Non-pigmented ciliary epithelial cell (primary cell): Measurements from ENCODE around the gene METTL25B.

Source experiments
- DNase-seq: peaks from one replicate; pipeline ENCODE4 v3.0.0-alpha.2; 2010; ENCODE audit warnings: low read depth

The METTL25B gene

DNA sequence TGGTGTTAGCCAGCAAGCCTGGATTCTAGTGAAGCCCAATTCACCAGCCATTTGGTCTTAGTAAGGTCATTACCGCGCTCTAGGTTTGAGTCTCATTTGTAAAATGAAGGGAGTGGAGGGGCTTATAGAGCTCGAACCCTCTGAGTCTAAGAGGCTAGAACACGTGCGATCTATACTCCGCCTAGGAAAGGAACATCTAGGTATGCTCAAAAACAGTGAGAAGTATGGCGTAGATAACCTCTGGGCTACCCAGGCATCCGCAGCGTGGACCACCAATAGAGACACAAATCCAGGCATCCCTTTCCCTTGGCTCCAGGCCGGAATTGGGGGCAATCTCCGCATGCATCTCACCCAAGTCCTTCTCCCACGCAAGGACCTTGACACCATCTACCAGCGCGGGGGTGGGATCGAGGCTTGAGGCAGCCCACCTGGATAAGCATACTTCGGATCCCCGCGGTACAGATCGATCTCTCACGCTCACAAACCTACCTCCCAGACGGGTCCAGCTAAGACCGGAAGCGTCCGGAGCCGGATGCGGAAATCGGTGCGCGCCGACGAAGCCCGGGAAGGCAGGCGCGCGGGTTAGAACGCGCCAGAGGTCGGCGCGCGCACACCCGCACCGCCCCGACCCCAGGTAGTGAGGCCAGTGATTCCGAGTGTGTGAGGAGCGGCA, at the start of gene METTL25B:
METTL25B (plus strand) TSS at position 544 of the 673 bp plus-strand sequence. CDS start 636 bp downstream, outside the sequence.
- DNase-seq, result no peak

- no peak for DNase-seq
Observed at GRCh38 chr1:156680056-156680455, 48.2 kb upstream of the METTL25B start.

GRCh38 chr1:156681196-156681960, 46.9 kb upstream of the METTL25B start:
- DNase-seq, result no peak

GRCh38 chr1:156682166-156682890, 45.9 kb upstream of the METTL25B start:
- DNase-seq, result no peak

DNA sequence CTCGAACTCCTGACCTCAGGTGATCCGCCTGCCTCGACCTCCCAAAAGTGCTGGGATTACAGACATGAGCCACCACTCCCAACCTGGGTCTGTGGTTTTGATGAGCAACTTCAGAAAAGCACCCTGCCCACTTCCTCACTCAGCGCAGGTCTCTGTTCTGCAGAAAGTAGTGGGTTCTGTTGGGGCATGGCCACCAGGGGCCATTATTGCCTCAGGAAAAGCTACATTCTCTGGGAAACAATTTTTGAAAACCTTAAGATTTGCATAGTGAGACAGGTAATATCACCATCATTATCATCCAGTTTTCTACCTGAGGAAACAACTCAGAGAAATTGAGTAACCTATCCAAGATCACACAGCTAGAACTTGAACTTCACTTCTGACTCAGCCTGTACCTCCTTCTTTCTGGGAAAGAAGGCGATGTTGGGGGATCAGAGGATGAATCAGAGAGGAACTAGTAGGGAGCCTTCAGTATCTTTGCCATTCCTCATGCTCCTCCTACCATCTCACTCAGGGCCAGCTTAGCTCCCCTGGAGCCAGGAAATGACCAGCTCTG, 44.0 kb upstream of the METTL25B start:
- DNase-seq, result no peak

DNA sequence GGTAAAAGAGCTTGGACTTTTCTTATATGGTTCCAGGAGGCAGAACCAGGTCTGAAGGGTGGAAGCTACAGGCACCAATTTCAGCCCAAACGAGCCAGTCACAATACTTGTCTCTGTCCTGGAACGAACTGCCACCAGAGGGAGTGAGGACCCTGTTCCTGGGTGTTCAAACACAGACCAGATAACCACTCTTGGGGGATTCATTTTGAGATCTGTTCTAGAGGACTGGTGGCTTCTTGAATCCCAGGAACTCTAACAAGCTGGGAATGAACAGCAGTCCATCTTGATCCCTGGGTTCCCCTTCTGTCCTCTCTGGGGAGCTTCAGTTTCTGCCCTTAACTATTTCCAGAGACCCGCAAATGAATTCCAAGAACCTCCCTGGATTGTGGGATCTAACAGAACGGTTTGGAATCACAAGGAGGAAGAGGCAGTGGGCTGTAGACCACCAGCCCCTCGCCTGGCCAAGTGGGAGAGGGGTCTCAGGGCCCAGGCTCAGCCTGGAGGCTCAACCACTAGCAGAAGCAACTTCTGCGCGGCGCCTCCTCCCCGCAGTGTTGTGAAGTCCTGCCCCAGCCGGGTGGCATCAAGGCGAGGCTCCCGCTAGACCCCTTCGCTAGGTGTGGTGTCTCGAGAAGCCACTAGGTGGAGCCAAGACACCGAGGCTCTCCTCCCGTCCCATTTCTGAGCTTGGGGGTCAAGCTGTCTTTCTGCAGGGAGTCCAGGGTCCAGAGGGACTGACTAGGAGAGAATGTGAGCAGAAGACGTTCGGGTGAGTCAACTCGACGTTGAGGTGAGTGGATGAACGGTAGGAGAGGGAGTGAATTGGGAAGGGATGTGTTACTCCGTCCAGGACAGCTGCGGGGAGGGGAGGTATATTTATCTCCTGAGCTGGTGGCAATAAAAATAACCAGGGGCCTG, 39.0 kb upstream of the METTL25B start:
- DNase-seq, result no peak

GRCh38 chr1:156689953-156690674, 38.2 kb upstream of the METTL25B start:
- DNase-seq, result no peak

GRCh38 chr1:156690675-156691036, 37.6 kb upstream of the METTL25B start:
- DNase-seq, result no peak

DNA sequence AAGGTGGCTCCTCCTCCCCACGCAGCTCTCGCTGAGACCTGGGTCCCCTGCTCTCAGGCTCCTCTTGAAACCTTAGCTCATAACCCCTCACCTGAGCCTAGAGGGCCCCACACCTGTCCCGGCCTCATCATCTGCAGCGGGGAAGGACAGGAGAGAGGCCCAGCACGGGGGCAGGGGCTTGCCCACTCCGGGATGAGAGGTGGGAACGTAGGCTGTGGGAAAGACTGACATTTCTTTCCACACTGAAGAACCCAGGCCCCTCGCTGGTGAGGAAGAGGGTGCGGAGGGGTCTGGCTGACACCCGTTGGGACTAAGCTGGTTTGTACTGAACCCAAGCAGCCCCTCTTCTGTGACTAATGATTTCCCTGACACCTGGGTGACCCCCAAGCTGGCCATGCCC, 37.1 kb upstream of the METTL25B start:
- no peak for DNase-seq

GRCh38 chr1:156691665-156692440, 36.4 kb upstream of the METTL25B start:
- no peak for DNase-seq

DNA sequence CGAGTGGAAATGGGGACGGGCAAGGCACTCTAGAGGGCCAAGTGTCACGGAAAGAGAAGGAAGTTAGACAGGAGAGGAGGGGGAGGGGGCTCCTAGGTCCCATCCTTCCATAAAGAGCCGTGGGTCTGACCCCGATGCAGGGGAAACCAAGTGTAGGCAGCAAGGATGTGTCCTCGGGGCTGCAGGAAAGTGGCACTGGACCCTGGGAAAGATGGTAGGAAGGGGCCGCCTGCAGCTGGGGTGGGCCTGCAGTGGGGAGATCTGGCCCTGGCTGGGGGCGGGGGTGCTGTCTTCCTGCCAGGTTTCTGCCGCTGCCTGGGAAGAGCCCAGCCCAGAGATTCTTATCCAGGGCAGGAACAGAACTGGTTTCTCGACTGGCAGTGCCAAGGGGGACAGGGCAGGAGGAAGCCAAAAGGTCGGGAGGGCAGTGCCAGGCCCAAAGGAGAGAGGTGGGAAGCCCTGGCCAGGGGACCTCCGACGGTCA, 35.8 kb upstream of the METTL25B start:
- DNase-seq, result no peak

DNA sequence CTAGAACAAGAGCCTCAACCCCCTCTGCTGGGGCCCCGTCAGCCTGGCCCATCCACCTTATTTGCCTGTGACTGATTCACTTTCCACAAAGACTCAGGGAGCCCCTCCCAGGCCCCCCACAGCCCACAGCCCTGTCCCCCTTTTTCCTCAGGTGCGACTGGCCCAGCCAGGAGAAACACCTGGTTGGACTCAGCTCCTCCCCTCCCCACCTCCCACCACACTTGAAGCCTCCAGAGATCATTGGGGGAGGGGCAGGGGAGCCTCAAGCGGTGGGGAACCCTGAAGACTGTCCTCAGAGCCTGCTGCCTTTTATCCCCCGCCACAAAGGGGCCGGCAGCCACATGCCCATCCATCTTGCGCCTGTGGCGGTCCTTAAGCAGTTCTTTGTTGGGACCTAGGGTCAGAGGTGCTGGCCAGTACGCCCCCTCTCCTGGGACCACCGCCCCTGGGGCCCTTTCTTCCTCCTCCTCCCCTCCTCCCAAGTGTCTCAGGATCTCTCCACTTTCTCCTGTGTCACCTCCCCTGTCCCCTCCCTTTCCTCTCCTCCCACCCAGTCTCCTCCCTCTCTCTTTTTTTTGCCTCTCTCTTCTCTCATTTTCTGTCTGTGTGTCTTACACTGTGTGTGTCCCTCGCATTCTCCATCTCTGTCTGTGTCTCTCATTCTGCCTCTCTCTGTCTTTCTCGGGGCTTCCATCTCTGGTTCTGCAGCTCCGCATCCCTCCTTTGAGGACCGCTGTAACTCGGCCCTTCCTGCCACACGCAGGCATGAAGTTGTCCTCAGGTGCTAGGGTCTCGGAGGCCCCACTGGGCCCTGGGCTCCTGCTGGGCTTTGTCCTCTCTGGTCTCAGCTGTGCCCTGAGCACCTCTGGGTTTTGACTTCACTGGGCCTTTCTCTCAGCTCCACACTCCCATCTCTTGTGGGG, 35.1 kb upstream of the METTL25B start:
- no peak for DNase-seq

DNA sequence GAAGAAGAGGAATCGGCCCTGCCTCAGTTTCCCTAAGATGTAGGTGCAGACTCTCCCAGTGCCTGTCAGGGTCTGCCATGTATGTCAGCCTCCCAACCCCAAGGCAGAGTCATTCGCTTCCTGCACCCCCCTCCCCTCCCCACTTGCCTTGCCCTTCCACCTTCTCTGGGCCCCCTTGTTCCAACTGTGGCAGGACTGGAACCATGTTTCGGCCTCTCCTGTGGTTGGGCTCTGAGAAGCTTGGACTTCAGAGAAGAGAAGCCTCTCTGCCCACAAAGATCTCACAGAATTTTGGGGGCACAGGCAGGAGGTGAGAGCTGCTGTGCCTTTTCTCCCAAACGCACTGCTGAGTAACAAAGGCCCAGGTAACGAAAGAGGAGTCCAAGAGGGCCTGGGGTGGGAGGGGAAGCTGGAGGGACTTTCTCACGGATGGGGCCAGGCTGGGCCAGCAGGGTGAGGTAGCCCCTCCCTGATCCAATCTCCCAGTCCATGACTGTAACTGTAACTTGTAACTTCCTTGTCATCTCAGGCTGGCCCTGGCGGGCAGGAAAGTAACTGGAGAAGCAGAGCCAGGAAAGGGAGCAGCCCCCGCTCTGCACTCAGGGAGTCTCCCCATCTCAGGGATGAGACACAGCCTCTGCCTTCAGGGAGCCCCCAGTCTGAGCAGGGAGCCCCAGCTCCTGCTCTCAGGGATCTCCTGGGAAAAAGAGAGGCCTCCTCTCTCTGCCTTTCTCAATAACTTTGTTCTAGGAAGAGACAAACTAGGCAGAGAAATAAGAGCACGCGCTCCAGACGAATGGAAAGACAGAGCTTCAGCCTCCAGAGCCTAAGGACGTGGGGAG, 34.2 kb upstream of the METTL25B start:
- DNase-seq, result no peak

DNA sequence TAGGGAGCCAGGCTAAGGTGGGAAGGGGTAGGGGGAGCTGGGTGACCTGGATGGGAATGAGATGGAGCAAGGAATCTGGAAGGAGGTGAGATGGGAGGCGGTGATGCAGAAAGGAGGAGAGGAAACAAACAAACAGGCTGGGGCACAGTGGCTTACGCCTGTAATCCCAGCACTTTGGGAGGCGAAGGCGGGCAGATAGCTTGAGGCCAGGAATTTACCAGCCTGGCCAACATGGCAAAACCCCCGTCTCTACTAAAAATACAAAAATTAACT, 33.6 kb upstream of the METTL25B start:
- no peak for DNase-seq

DNA sequence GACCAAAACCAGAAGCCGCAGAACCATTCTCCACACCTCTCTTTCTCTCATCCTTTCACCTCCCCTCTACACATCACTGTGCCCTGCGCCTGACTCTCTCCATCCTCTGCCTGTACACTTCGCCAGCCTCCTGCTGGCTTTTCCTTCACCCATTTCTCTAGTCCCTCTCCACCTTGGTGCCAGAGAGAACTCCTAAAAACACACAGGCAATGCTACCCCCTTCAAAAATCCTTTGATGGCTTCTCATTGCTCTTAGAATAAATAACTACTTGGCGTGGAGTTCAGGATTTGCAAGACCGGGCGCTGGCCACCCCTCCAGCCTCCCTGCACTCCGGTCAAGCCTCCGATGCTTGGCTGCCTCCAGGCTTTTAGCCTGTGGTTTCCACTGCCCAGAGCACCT, 31.5 kb upstream of the METTL25B start:
- no peak for DNase-seq

- DNase-seq, result no peak
Observed at GRCh38 chr1:156697481-156697880, 30.8 kb upstream of the METTL25B start.

DNA sequence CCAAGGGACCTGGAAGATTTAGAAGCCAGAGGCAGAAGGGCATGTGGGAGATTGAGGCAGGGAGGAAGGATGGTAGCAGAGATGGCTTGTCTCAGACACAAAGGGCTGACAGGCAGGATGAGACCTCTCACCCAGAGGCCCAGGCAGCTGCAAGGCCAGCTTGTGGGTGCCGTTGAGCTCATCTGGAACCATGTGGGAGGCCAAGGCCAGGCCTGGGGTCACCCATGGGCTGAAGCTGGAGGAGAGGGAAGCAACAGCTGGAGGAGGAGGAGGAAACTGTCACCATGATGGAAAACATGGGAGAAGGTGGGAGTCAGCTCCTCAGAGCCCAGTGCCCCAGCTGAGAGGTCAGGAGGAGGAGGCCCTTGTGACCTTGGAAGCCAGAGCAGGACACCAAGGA, 29.3 kb upstream of the METTL25B start:
- DNase-seq, result no peak
